Left ventricle myocardium superior (tissue), 1 donor: Measurements from ENCODE around the gene MTCL1. TPM values are rescaled to one million over a fixed set of nuclear protein-coding genes. Genes with fewer than 3 reads are reported as not detected.

ENCODE experiments used
- ATAC-seq: fragments of 200-7000 bp; cut with Tn5 transposase; one replicate; pipeline ENCODE4 v1.9.1; 2020; ENCODE audit warnings: mild to moderate bottlenecking, moderate library complexity
- DNase-seq: peaks from one replicate; pipeline ENCODE4 v3.0.0-alpha.2; 2020
- intact Hi-C: fragments of 100-400 bp; cut with micrococcal nuclease; formaldehyde crosslinking; loops from one replicate; pipeline ENCODE4 v1.11.0; 2022
- total RNA-seq: library from RNA; stranded (reverse); fragmentation: NEBNext Ultra II Directional; extraction: Animal tissue kit (Norgen Biotek cat#: 25700); gene quantifications from one replicate; pipeline ENCODE4 v1.2.1, GENCODE V29; 2021
- donor health status: DM: no; HTN: yes; CAD: no; lungs with severe emphysema.

Gene MTCL1
- total RNA-seq, 1 donor from 2014 or later, result 6.7 TPM

GRCh38 chr18:8799596-8800441, 94.5 kb downstream of the MTCL1 start:
- ATAC-seq (no peak), DNase-seq (no peak)
- intact Hi-C loops, result no loop called here

- intact Hi-C loops, result no loop called here
- no peak for ATAC-seq
Observed at GRCh38 chr18:8800445-8800844, 95.1 kb downstream of the MTCL1 start.

GRCh38 chr18:8800876-8801262, 95.5 kb downstream of the MTCL1 start:
- intact Hi-C loops, result no loop called here
- no peak for ATAC-seq
- no peak for DNase-seq

More at GRCh38 chr18:8800445-8800844, 95.1 kb downstream of the MTCL1 start:
- DNase-seq, result no peak

- intact Hi-C loops, result no loop called here
- no peak for DNase-seq
- no peak for ATAC-seq
Observed at GRCh38 chr18:8801263-8801901, 96.0 kb downstream of the MTCL1 start.

GRCh38 chr18:8802017-8802672, 96.8 kb downstream of the MTCL1 start:
- intact Hi-C loops, result no loop called here
- DNase-seq (no peak), ATAC-seq (no peak)

- no peak for ATAC-seq
- intact Hi-C loops, result no loop called here
- DNase-seq, result no peak
Observed at GRCh38 chr18:8803063-8803795, 97.9 kb downstream of the MTCL1 start.

GRCh38 chr18:8803957-8804356, 98.6 kb downstream of the MTCL1 start:
- intact Hi-C loops, result no loop called here
- no peak for DNase-seq
- no peak for ATAC-seq

GRCh38 chr18:8805552-8805951, 100.2 kb downstream of the MTCL1 start:
- DNase-seq, result no peak
- intact Hi-C loops, result no loop called here
- no peak for ATAC-seq

- intact Hi-C loops, result no loop called here
- ATAC-seq (peak; percentile 17), DNase-seq (no peak)
Observed at GRCh38 chr18:8806100-8806797, 100.9 kb downstream of the MTCL1 start.

GRCh38 chr18:8806798-8807487, 101.6 kb downstream of the MTCL1 start:
- no peak for DNase-seq
- ATAC-seq, result peak; percentile 51
- intact Hi-C loops, result no loop called here

GRCh38 chr18:8807488-8807805, 102.1 kb downstream of the MTCL1 start:
- intact Hi-C loops, result no loop called here
- DNase-seq (no peak), ATAC-seq (no peak)

- intact Hi-C loops, result no loop called here
- ATAC-seq (no peak), DNase-seq (no peak)
Observed at GRCh38 chr18:8808001-8808400, 102.6 kb downstream of the MTCL1 start.

GRCh38 chr18:8809514-8809913, 104.2 kb downstream of the MTCL1 start:
- DNase-seq (no peak), ATAC-seq (no peak)
- intact Hi-C loops, result no loop called here

GRCh38 chr18:8810157-8810556, 104.8 kb downstream of the MTCL1 start:
- ATAC-seq, result no peak
- DNase-seq, result no peak
- intact Hi-C loops, result no loop called here

GRCh38 chr18:8811115-8811514, 105.8 kb downstream of the MTCL1 start:
- no peak for DNase-seq
- ATAC-seq, result no peak
- intact Hi-C loops, result no loop called here

- ATAC-seq (no peak), DNase-seq (no peak)
- intact Hi-C loops, result no loop called here
Observed at GRCh38 chr18:8812631-8813030, 107.3 kb downstream of the MTCL1 start.

GRCh38 chr18:8813611-8814010, 108.3 kb downstream of the MTCL1 start:
- DNase-seq (no peak), ATAC-seq (no peak)
- intact Hi-C loops, result no loop called here

GRCh38 chr18:8814206-8814605, 108.8 kb downstream of the MTCL1 start:
- intact Hi-C loops, result no loop called here
- DNase-seq (no peak), ATAC-seq (no peak)

- intact Hi-C loops, result no loop called here
- peak; percentile 23 for ATAC-seq
- no peak for DNase-seq
Observed at GRCh38 chr18:8816220-8816619, 110.9 kb downstream of the MTCL1 start.
